GM19099 (cell line): ENCODE data around the gene BBIP1.

Experiments
- POLR2A ChIP-seq: IDR thresholded peaks from 3 replicates; pipeline ENCODE4 v1.6.1; 2011; ENCODE audit warnings: low read depth; ENCODE audit not compliant: insufficient read length; ENCODE audit errors: extremely low read depth

BBIP1 gene

GRCh38 chr10:110876000-110876399 is 43.0 kb downstream of the BBIP1 start:
- no peak for TF ChIP-seq POLR2A

- no peak for TF ChIP-seq POLR2A
Observed at GRCh38 chr10:110873951-110874350, 45.0 kb downstream of the BBIP1 start.

GRCh38 chr10:110872984-110873923 is 45.7 kb downstream of the BBIP1 start:
- no peak for TF ChIP-seq POLR2A

- no peak for TF ChIP-seq POLR2A
Observed at GRCh38 chr10:110872145-110872983, 46.6 kb downstream of the BBIP1 start.

GRCh38 chr10:110871298-110872084 is 47.5 kb downstream of the BBIP1 start, which contains the start of gene PDCD4:
TSS of gene PDCD4 (plus strand) at chr10:110871928. CDS start at chr10:110876028, 4,100 bp downstream.
- peak; percentile 87 for TF ChIP-seq POLR2A

- no peak for TF ChIP-seq POLR2A
Observed at GRCh38 chr10:110870823-110871297, 48.1 kb downstream of the BBIP1 start.

GRCh38 chr10:110868981-110869380 is 50.0 kb downstream of the BBIP1 start:
- TF ChIP-seq POLR2A: peak; percentile 26

GRCh38 chr10:110867807-110868465 is 51.0 kb downstream of the BBIP1 start:
- peak; percentile 2 for TF ChIP-seq POLR2A

GRCh38 chr10:110867011-110867806 is 51.8 kb downstream of the BBIP1 start:
- TF ChIP-seq POLR2A: peak; percentile 43

GRCh38 chr10:110865809-110866482 is 53.0 kb downstream of the BBIP1 start:
- no peak for TF ChIP-seq POLR2A

GRCh38 chr10:110865186-110865808 is 53.7 kb downstream of the BBIP1 start:
- TF ChIP-seq POLR2A: peak; percentile 7

GRCh38 chr10:110864662-110865140 is 54.3 kb downstream of the BBIP1 start:
- TF ChIP-seq POLR2A: peak; percentile 33
